ENCODE results near the gene KLK13.

KLK13 gene

DNA sequence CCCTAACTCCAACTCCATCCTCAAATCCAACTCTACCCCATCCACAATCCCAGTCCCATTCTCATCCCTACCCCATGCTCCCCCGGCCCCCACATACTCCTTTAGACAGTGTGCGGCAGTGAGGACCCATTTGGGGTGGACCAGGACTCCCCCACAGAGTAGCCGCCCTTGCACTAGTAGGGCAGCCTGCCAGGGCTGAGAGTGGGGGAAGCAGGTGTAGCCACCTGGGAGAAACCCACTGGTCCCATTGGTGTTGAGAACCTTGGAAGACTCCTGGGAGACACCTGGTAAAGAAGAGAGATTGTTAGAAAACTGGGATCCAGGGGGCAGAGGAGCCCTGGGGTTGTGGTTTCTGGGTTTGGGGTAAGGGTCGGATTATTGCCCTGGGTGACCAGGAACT lies 4.6 kb downstream of the KLK13 start:
- no peak for DNase-seq

DNA sequence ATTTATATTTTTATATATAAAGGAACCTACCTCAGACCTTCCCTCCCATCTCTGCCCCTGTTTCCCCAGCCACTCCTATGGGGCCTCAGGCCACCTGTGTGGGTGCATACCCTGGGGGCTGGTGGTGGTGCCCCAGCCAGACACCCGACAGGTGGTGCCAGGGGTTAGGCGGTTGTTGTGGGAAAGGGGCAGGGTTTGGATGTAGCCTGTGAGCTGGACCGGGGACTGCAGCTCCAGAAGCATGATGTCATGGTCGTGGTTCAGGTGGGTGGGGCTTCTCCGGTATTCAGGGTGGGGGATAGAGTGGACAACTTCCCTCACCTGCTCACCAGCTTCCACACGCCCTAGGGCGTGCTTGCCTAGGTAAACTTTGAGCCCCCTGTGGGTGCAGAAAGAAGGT lies 5.2 kb downstream of the KLK13 start:
- no peak for DNase-seq

DNA sequence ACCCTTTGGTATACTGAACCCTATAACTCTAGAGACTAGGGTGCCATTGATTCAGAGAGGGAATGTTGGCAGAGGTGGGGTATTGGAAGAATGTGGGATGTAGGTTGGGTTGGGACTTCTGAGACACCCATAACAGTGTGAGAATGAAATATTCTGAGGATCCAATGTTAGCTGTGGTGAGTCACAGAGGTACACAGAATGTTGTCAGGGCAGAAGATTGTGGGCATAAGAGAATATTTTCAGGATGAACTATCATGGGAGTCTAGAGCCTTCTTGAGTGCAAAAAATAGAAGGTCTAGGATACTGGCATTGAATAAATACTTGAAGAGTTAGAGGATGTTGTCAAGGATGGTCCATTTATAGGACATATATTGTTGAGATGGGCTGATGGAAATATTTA lies 9.0 kb downstream of the KLK13 start:
- no peak for DNase-seq

- no peak for DNase-seq
Observed at GRCh38 chr19:51047031-51047335, 17.9 kb downstream of the KLK13 start.

GRCh38 chr19:51044327-51044726 lies 20.6 kb downstream of the KLK13 start:
- no peak for DNase-seq

DNA sequence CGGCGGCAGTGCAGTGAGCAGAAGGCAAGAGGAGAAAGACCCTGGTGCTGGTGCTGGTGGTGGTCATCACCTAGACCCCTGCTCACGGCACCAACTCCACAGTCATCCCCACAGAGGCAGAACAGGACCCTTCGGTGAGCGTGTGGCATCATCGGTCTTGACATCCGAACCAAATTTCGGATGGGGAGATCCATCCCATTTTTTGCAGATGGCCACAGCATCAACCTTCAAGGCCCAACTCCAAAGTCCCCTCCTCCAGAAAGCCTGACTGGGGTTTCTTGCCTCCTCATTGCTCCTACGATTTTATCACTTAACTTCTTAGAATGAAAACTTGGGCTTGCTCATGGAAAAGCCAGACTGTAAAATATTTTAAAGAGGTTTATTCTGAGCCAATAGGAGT lies 21.4 kb downstream of the KLK13 start:
- DNase-seq = no peak

DNA sequence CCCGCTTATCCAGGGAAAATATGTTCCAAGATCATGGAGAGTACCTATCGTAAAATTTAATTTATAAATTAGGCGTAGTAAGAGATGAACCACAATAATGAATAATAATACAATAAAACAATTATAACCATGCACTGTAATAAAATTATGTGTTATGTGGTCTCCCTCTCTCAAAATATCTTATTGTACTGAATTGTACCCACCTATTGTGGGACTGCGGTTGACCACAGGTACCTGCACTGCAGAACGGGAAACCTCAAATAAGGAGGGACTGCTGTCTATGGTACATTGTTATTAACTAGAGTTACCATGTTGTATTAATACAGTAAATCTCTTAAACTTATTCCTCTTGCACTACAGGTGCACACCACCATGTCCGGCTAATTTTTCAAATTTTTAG lies 24.7 kb downstream of the KLK13 start:
- DNase-seq = no peak

DNA sequence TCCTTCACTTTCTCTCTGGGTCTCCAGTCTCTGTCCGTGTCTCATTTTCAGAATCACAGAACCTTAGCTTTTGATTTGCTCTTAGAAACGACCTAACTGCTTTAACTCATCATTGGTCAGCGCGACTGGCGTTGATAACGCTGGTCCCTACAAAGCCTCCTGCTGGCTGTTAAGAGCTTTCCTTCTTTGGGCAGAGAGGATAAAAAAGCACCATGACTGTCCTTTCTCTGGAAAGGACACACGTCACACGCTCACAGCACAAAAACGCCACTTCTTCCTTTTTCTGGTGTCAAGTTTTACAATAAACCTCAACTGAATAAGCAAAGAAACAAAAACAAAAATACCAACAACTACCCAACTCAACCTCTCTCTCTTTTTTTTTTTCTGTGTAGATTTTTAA lies 28.4 kb downstream of the KLK13 start:
- no peak for DNase-seq

GRCh38 chr19:51034704-51035103 lies 30.2 kb downstream of the KLK13 start, which contains the start of gene KLK12:
KLK12 (minus strand) TSS chr19:51035002; CDS start chr19:51034621, 381 bp downstream.
- no peak for DNase-seq

GRCh38 chr19:51031880-51032225 lies 33.0 kb downstream of the KLK13 start:
- no peak for DNase-seq

DNA sequence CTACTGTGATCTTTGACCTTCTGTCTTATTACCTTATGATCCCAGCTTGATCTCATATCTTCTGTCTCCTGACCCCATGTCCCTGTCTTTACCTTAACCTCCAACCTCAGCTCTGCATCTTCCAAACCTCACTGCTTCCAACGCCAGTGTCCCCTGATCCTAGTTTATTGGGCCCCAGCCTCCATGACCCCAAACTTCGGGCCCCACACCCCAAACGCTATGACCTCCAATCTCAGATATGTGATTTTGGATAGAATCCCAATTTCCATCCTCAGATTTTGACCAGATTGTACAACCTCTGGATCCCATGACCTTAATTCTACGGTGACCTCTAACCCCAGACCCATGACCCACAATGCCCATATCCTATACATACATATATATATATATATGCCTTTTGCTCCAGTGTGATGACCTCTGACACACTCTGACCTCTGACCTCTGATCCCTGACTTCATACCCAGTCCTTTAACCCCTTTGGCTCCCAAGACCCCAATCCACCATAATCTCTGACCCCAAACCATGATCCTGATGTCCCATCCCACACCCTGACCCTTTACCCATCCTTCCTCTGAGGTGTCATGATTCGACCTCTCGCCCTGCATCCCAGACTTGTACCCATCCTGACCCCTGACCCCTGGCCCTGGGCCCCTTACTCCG lies 33.5 kb downstream of the KLK13 start:
- DNase-seq = no peak

DNA sequence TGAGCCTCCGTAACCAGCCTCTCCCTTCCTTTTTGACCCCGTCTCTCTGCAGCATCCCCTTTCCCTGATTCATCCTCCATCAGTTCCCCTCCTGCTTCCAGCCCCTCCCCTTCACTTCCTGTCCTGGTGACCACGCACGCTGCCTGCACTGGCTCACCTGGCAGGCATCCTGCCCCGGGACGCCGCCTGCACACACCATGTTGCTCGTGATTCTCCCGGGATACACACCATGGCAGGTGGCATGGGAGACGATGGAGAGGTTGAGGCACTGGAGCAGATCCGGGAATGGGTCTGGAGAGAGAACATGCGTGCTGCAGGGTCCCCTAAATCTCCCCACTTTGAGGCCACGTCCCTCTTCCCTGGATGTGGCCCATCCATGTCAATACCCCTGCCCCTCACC lies 34.3 kb downstream of the KLK13 start:
- DNase-seq = no peak

DNA sequence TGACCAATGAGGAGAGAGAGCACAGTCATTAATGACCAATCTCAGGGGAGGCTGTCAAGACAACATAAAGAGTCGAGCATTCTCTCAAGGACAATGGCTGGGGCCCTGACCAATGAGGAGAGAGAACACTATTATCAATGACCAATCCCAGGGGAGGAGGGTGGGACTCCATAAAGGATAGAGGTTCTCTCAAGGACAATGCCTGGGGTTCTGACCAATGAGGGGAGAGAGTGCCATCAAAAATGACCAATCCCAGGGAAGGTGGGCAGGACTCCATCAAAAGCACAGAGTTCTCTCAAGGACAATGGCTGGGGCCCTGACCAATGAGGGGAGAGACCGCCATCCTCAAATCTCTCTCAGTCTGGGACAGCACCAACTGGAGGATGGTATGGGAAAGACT lies 35.2 kb downstream of the KLK13 start:
- DNase-seq = no peak

- no peak for DNase-seq
Observed at GRCh38 chr19:51027873-51028272, 37.0 kb downstream of the KLK13 start.

- DNase-seq = no peak
Observed at GRCh38 chr19:51027126-51027806, 37.6 kb downstream of the KLK13 start.

- no peak for DNase-seq
Observed at GRCh38 chr19:51026554-51026831, 38.4 kb downstream of the KLK13 start, which contains the start of gene KLK11. KLK11 (minus strand) TSS chr19:51026616; CDS start chr19:51025631, 985 bp downstream.

- DNase-seq = no peak
Observed at GRCh38 chr19:51025809-51026553, 38.9 kb downstream of the KLK13 start.

DNA sequence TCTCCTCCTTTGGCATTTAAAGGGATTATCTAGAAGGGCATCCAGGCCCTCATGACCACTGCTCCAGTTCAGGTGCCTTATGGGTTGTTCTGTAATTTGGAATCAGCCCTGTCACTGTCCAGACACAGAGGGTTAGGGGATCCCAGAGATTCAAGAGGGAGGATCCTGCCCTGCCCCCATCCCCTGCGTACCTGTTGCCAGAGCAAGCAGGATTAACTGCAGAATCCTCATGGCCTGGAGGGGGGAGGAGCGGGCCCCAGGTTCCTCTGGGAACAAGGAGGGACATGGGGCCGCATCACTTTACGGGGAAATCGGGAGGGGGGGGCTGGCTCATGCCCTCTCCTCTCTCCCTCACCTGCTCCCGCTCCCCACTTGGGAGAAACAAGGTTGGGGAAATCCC lies 39.5 kb downstream of the KLK13 start:
- no peak for DNase-seq

DNA sequence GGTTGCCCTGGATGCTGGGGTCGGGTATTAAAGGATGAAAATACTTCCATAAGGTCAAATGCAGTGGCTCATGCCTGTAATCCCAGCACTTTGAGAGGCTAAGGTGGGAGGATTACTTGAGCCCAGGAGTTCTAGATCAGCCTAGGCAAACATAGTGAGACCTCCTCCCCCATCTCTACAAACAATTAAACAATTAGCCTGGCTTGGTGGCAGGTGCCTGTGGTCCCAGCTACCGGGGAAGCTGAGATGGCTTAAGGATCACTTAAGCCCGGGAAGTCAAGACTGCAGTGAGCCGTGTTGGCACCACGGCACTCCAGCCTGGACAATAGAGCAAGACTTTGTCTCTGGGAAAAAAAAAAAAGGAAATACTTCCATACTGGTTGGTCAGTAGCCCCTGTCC lies 40.0 kb downstream of the KLK13 start:
- DNase-seq = no peak

DNA sequence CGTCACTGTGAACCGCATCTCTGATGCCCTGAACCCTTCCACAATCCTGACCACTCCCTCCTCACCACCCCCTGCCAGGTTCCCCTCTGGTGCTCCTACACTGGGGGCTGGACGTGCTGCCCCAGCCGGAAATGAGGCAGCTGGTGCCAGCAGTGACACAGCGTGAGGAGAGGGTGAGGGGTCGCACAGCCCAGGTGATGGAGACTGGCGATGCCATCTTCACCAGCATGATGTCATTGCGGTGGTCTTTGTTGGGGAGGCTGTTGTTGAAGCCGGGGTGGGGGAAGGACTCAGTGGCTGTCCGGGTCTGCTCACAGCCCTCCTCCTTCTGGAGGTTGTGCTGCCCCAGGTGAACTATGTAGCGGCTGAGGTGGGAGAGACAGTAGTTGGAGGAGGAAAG lies 40.9 kb downstream of the KLK13 start:
- DNase-seq = no peak

DNA sequence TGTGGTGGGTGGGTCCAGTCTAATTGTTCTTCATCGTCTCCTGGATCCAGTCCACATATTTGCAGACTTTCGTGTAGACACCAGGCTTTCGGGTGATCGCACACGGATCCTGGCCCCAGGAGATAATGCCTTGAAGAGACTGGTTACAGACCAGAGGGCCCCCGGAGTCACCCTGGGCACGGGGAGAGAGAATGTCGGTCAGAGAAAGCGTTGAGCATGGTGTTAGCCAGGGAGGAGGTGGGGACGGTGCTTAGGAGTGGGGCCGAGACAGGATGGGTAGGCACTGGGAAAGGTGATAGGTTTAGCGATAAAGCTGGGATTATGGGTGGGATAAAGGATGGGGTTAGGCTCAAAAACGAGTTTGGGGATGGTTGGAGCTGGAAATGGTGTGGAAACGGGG lies 42.4 kb downstream of the KLK13 start:
- DNase-seq = no peak

- DNase-seq = peak; percentile 19
Observed at GRCh38 chr19:51020988-51021651, 43.8 kb downstream of the KLK13 start.

DNA sequence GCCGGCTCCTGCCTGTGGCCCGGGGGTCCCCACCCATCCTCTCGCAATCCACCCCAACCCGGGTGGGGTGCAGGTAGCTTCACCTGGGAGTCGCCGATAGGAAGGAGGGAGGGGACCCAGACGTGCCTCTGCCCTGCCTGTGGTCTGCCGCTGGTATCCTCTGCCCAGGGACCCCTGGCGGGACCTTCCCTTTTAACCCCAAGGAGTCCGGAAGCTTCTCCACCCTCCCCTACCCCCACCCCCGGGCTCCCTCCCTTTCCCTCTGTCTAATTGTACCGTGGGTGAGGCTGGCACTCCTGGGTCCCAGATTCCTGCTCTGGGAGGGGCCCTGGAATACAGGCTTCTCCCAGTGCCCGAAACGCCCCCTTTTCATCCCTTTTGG lies 45.4 kb downstream of the KLK13 start, which contains the start of gene KLK10:
Gene KLK10 (minus strand): TSS at position 166 of the 382 bp plus-strand sequence. CDS start 579 bp downstream, outside the sequence.
- DNase-seq = no peak
